Prostate gland (tissue), 2 donors: ENCODE measurements around the gene FLNC. TPM values are rescaled to one million over a fixed set of nuclear protein-coding genes. Genes with fewer than 3 reads are reported as not detected.

Experiments used
- DNase-seq: peaks from one replicate; pipeline ENCODE4 v3.0.0-alpha.2; 2019; ENCODE audit warnings: low spot score
- H3K27ac ChIP-seq, 2 donors: fragments of 200-600 bp; sonication (generic); 2 replicates each; pipeline ENCODE4 v1.5.1; 2017 to 2019
- H3K27me3 ChIP-seq: fragments of 200-600 bp; sonication (generic); replicated peaks from 2 replicates; pipeline ENCODE4 v1.5.1; 2019; ENCODE audit not compliant: insufficient read depth
- H3K36me3 ChIP-seq, 2 donors: fragments of 200-600 bp; sonication (generic); 1 replicate in 1 of 2; 2 replicates in 1 of 2; pipeline versions ENCODE4 v1.5.1 to v1.8.1; 2017 to 2019
- H3K4me1 ChIP-seq: fragments of 200-600 bp; sonication (generic); replicated peaks from 2 replicates; pipeline ENCODE4 v1.5.1; 2019
- H3K4me3 ChIP-seq, 2 donors: fragments of 200-600 bp; sonication (generic); 2 replicates each; pipeline ENCODE4 v1.5.1; 2017 to 2019
- H3K9me3 ChIP-seq: fragments of 200-600 bp; sonication (generic); 2 replicates; pipeline ENCODE4 v1.5.1; 2017
- CTCF ChIP-seq, 4 experiments: fragments of 200-600 bp in 2 of 4; fragments of 450-650 bp in 2 of 4; sonication (generic) in 2 of 4; IDR thresholded peaks; 1 replicate in 3 of 4; 2 replicates in 1 of 4; pipeline ENCODE4 v1.5.1; 2016 to 2019; ENCODE audit warnings: antibody characterized with exemption in 4 of 4, mild to moderate bottlenecking in 2 of 4, moderate library complexity in 2 of 4
- POLR2A ChIP-seq: fragments of 450-650 bp; IDR thresholded peaks from one replicate; pipeline ENCODE4 v1.6.1; 2016; ENCODE audit warnings: antibody characterized with exemption, mild to moderate bottlenecking
- POLR2AphosphoS5 ChIP-seq: sonication (generic); formaldehyde crosslinking; IDR thresholded peaks from one replicate; pipeline ENCODE4 v1.6.1; 2017; ENCODE audit warnings: antibody characterized with exemption
- WGBS: methylation state at CpG from one replicate; pipeline ENCODE4 v1.1.5; 2018; 5-methylcytosine and 5-hydroxymethylcytosine counted together
- intact Hi-C: fragments of 100-400 bp; cut with DNase I; formaldehyde crosslinking; loops from one replicate; pipeline ENCODE4 v1.14.2; 2022
- total RNA-seq, 2 donors: library from RNA; depleted of rRNA; stranded (reverse); fragments of >200 nt; gene quantifications; one replicate each; pipeline ENCODE4 v1.1.0, GENCODE V29; 2016

FLNC gene
- total RNA-seq, 2 donors from 2014 or later, result 104 to 150 TPM

GRCh38 chr7:128845987-128846386, 15.8 kb downstream of the FLNC start:
- intact Hi-C loops, result no loop called here
- WGBS, result 70% methylated on average over 15 of the region's 19 CpGs
- Histone ChIP-seq H3K9me3 (no peaks in the 10 kb centered on the region), H3K4me3 (no peak overlapping the region), H3K27me3 (no peaks in the 10 kb centered on the region), H3K4me1 (no peaks in the 10 kb centered on the region), H3K27ac (no peak overlapping the region), H3K36me3 (no peaks in the 10 kb centered on the region)
- TF ChIP-seq CTCF (IDR thresholded peaks at IDR 0.05), result no peak
- TF ChIP-seq POLR2AphosphoS5, result no peak
- TF ChIP-seq POLR2A, result no peak
- DNase-seq, result no peak

- no peaks in the 10 kb centered on the region for H3K9me3 ChIP-seq
- 82% methylated on average over 14 of the region's 14 CpGs for WGBS
- H3K36me3 ChIP-seq, result no peaks in the 10 kb centered on the region
- intact Hi-C loops, result no loop called here
- H3K4me1 ChIP-seq, result no peaks in the 10 kb centered on the region
- H3K27ac ChIP-seq, result no peak overlapping the region
- no peak for DNase-seq
- no peaks in the 10 kb centered on the region for H3K27me3 ChIP-seq
- H3K4me3 ChIP-seq, result no peak overlapping the region
- no peak for TF ChIP-seq CTCF (IDR thresholded peaks at IDR 0.05)
- no peak for TF ChIP-seq POLR2AphosphoS5
- TF ChIP-seq POLR2A, result no peak
Observed at GRCh38 chr7:128846781-128847444, 16.7 kb downstream of the FLNC start.

- TF ChIP-seq POLR2A (no peak), POLR2AphosphoS5 (no peak), CTCF (IDR thresholded peaks at IDR 0.05) (no peak)
- no peak for DNase-seq
- Histone ChIP-seq H3K36me3 (no peaks in the 10 kb centered on the region), H3K4me3 (no peak overlapping the region), H3K4me1 (no peaks in the 10 kb centered on the region), H3K9me3 (no peaks in the 10 kb centered on the region), H3K27me3 (no peaks in the 10 kb centered on the region), H3K27ac (no peak overlapping the region)
- WGBS, result 91% methylated on average over 16 of the region's 17 CpGs
- intact Hi-C loops, result no loop called here
Observed at GRCh38 chr7:128847721-128848211, 17.6 kb downstream of the FLNC start.

- no peak for TF ChIP-seq POLR2AphosphoS5
- no peak for TF ChIP-seq CTCF (IDR thresholded peaks at IDR 0.05)
- TF ChIP-seq POLR2A, result no peak
- no peak overlapping the region for H3K27ac ChIP-seq
- H3K4me3 ChIP-seq, result no peak overlapping the region
- no peaks in the 10 kb centered on the region for H3K27me3 ChIP-seq
- intact Hi-C loops, result no loop called here
- WGBS, result 90% methylated on average over 31 of the region's 31 CpGs
- H3K36me3 ChIP-seq, result no peaks in the 10 kb centered on the region
- H3K9me3 ChIP-seq, result no peaks in the 10 kb centered on the region
- H3K4me1 ChIP-seq, result no peaks in the 10 kb centered on the region
- DNase-seq, result no peak
Observed at GRCh38 chr7:128848289-128849155, 18.3 kb downstream of the FLNC start.
